Esophagus muscularis mucosa (tissue), 4 donors: ENCODE data around the gene UBAC2. TPM values are rescaled to one million over a fixed set of nuclear protein-coding genes. Genes with fewer than 3 reads are reported as not detected.

ENCODE experiments used
- DNase-seq: peaks from one replicate; pipeline ENCODE4 v3.0.0-alpha.2; 2017; ENCODE audit errors: extremely low spot score
- H3K27ac ChIP-seq, 4 donors: fragments of 200-600 bp; sonication (generic); replicated peaks in 1 of 4; 1 replicate in 3 of 4; 2 replicates in 1 of 4; pipeline ENCODE4 v1.5.1; 2016 to 2019; ENCODE audit warnings: mild to moderate bottlenecking in 1 of 4
- H3K27me3 ChIP-seq, 4 donors: fragments of 200-600 bp; sonication (generic); one replicate each; pipeline versions ENCODE4 v1.5.1 to v1.6.0; 2016 to 2019
- H3K36me3 ChIP-seq, 4 donors: fragments of 200-600 bp; sonication (generic); one replicate each; pipeline ENCODE4 v1.5.1; 2016 to 2019
- H3K4me1 ChIP-seq, 4 donors: fragments of 200-600 bp; sonication (generic); one replicate each; pipeline ENCODE4 v1.5.1; 2016 to 2019
- H3K4me3 ChIP-seq, 4 donors: fragments of 200-600 bp; sonication (generic); 1 replicate in 2 of 4; 2 replicates in 2 of 4; pipeline ENCODE4 v1.5.1; 2016 to 2019; ENCODE audit warnings: mild to moderate bottlenecking in 4 of 4, moderate library complexity in 1 of 4
- H3K9me3 ChIP-seq, 4 donors: fragments of 200-600 bp; sonication (generic); 1 replicate in 3 of 4; 2 replicates in 1 of 4; pipeline ENCODE4 v1.5.1; 2016 to 2019
- EP300 ChIP-seq: sonication (generic); formaldehyde crosslinking; IDR thresholded peaks from one replicate; pipeline ENCODE4 v1.6.1; 2017; ENCODE audit warnings: antibody characterized with exemption
- POLR2A ChIP-seq: fragments of 450-650 bp; IDR thresholded peaks from one replicate; pipeline ENCODE4 v1.6.1; 2017; ENCODE audit warnings: antibody characterized with exemption, moderate library complexity, mild to moderate bottlenecking, low read depth
- POLR2AphosphoS5 ChIP-seq, 2 donors: sonication (generic); formaldehyde crosslinking; IDR thresholded peaks; one replicate each; pipeline ENCODE4 v1.6.1; 2017; ENCODE audit warnings: antibody characterized with exemption in 2 of 2
- WGBS: methylation state at CpG from one replicate; pipeline ENCODE4 v1.1.5; 2018; 5-methylcytosine and 5-hydroxymethylcytosine counted together
- intact Hi-C: fragments of 100-400 bp; cut with DNase I; formaldehyde crosslinking; loops from one replicate; pipeline ENCODE4 v1.15.1; 2023
- total RNA-seq, 4 donors: library from RNA; depleted of rRNA; stranded (reverse); fragments of >200 nt; gene quantifications; one replicate each; pipeline versions ENCODE4 v1.1.0 to v1.2.1, GENCODE V29; 2016
- TF ChIP-seq, protein P1 (sequence below), 3 experiments: fragments of 200-600 bp in 2 of 3; fragments of 450-650 bp in 1 of 3; sonication (generic) in 2 of 3; IDR thresholded peaks; one replicate each; pipeline ENCODE4 v1.5.1; 2017 to 2019; ENCODE audit warnings: antibody characterized with exemption in 3 of 3, mild to moderate bottlenecking in 2 of 3, moderate library complexity in 1 of 3

The UBAC2 gene
- total RNA-seq, 4 donors from 2014 or later: 42.6 to 62.1 (median 50.9) TPM

DNA sequence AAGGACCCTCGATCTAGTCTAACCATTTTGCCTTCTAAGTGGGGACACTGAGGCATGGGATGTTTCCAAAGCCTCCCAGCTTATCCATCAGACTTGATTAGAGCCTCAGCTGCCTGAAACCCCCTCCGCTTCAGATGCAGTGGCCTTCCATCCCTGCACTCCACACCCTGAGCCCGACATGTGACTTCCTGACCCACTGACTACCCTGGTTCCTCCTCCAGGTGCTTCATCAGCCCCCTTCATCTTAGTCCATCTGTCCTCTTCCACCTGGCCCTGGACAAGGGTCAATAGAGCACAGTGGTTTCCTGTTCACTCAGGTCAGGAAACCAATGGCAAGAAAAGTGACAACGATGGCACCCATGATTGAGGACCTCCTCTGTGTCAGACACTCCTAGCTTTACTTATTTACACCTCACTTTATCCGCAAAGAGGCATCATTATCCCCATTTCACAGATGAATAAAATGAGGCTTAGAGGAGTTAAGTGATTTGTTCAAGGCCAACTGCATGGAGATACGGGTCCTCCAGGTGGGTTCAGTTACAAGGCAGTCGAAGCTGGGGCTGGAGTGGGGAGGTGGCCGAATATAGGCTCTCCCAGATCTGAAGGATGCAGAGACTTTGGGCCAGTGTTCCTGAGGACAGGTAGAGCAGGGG is 219.1 kb downstream of the UBAC2 start:
- Histone ChIP-seq H3K27ac (no peak overlapping the region), H3K27me3 (peaks cover 0 to 6% (median 0%) of the 10 kb centered on the region in 4 donors), H3K36me3 (no peaks in the 10 kb centered on the region), H3K4me3 (no peak overlapping the region), H3K9me3 (no peaks in the 10 kb centered on the region), H3K4me1 (no peaks in the 10 kb centered on the region)
- intact Hi-C loops: no loop called here
- WGBS: 83% methylated on average over 8 of the region's 8 CpGs
- no peak for DNase-seq
- TF ChIP-seq POLR2A: no peak
- no peak for TF ChIP-seq POLR2AphosphoS5 (IDR thresholded peaks at IDR 0.05)
- no peak for TF ChIP-seq EP300
- TF ChIP-seq, protein P1, sequence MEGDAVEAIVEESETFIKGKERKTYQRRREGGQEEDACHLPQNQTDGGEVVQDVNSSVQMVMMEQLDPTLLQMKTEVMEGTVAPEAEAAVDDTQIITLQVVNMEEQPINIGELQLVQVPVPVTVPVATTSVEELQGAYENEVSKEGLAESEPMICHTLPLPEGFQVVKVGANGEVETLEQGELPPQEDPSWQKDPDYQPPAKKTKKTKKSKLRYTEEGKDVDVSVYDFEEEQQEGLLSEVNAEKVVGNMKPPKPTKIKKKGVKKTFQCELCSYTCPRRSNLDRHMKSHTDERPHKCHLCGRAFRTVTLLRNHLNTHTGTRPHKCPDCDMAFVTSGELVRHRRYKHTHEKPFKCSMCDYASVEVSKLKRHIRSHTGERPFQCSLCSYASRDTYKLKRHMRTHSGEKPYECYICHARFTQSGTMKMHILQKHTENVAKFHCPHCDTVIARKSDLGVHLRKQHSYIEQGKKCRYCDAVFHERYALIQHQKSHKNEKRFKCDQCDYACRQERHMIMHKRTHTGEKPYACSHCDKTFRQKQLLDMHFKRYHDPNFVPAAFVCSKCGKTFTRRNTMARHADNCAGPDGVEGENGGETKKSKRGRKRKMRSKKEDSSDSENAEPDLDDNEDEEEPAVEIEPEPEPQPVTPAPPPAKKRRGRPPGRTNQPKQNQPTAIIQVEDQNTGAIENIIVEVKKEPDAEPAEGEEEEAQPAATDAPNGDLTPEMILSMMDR (IDR thresholded peaks at IDR 0.05): no peak

DNA sequence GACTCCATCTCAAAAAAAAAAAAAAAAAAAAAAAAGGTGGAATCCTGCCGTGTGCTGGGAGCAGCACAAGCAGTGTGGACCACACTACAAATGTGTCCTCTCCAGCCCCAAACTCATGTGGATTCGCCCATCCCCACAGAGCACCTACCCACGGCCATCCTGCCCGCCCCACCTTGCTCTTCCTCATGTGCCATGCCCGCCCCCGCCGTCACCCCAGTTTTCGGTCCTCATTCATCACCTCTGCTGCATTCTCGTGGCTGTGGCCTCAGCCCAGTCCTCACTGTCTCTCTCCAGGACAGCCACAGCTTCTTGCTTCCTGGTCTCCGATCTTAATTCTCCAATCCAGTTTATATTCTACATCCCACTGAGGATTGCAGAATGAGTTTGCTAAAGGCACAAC is 220.6 kb downstream of the UBAC2 start:
- 90% methylated on average over 10 of the region's 10 CpGs for WGBS
- DNase-seq: no peak
- H3K27ac ChIP-seq: no peak overlapping the region
- intact Hi-C loops: no loop called here
- H3K36me3 ChIP-seq: no peaks in the 10 kb centered on the region
- peaks cover 0 to 12% (median 0%) of the 10 kb centered on the region in 4 donors for H3K27me3 ChIP-seq
- TF ChIP-seq, protein P1 (IDR thresholded peaks at IDR 0.05): no peak
- no peak for TF ChIP-seq POLR2AphosphoS5 (IDR thresholded peaks at IDR 0.05)
- no peak for TF ChIP-seq EP300
- TF ChIP-seq POLR2A: no peak
- no peaks in the 10 kb centered on the region for H3K4me1 ChIP-seq
- no peaks in the 10 kb centered on the region for H3K9me3 ChIP-seq
- no peak overlapping the region for H3K4me3 ChIP-seq

DNA sequence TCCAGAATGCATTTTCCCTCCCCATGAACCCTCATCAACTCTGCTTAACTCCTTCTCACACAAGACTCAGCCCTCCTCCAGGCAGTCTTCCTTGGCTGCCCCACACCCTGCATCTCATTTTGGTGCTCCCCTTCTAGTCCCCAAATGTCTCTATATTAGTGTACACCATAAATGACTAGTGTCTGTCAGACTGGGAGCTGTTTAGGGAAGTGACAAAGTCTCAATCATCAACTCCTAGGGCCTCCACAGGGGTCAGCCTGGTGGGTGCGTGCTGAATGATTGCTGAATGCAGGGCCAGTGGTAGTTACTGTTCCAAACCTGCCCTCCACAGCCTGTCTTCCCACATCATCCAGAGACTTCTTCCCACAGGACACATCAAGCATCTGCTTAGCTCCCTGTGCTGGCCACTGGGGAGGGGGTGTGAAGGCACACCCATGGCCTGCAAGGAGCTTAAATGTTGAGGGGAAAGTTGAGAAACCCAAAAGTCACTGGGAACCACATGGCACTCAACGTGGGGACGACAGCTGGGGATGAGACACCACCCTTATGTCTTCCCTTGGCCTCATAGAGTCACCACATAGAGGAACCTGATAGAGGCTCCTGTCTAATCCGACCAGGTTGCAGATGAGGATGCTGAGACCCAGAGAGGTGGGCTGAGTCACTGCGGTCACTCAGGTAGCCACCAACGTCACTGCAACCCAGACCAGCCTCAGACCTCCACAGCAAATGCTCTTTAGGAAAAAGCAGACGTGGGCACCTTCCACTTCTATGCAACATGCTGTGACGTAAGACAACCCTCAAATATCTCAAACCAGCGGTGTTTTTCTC is 221.3 kb downstream of the UBAC2 start:
- Histone ChIP-seq H3K36me3 (no peaks in the 10 kb centered on the region), H3K27ac (no peak overlapping the region), H3K4me1 (no peaks in the 10 kb centered on the region), H3K9me3 (no peaks in the 10 kb centered on the region), H3K27me3 (peaks cover 0 to 16% (median 0%) of the 10 kb centered on the region in 4 donors), H3K4me3 (no peak overlapping the region)
- TF ChIP-seq POLR2AphosphoS5 (IDR thresholded peaks at IDR 0.05): no peak
- TF ChIP-seq EP300: no peak
- TF ChIP-seq, protein P1 (IDR thresholded peaks at IDR 0.05): no peak
- no peak for TF ChIP-seq POLR2A
- intact Hi-C loops: no loop called here
- WGBS: 69% methylated on average over 9 of the region's 9 CpGs
- DNase-seq: no peak

DNA sequence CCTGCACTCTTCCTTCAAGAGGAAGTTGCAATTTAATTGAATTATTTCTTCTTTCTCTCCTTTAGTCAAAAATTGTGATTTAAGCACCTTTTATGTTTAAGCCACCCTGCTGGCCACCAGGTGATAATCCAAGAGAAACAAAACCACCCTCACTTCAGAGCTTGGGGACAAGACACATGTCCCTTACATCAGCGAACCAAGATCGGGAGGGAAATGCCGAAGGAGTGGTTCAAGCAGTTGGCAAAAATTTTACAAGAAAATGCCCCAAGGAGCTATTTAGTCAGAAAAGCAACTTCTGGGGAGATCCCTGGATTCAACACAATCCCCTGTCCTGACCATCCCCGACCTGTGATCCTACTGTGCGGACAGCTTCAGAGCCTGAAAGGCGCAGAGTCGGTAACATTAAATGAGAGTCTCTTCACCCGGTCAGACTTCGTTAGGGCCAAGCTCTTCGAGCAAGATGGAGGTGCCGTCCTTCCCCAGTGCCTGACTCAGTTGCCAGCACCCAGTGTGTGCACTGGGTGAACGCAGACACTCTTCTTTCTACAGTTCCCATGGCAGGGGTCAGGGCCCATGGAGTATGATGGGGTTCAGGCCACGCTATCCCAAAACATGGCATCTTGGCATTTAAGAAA is 222.0 kb downstream of the UBAC2 start:
- 98% methylated on average over 9 of the region's 13 CpGs for WGBS
- intact Hi-C loops: no loop called here
- TF ChIP-seq EP300 (no peak), POLR2AphosphoS5 (IDR thresholded peaks at IDR 0.05) (no peak), POLR2A (no peak)
- TF ChIP-seq, protein P1 (IDR thresholded peaks at IDR 0.05): no peak

More for the DNA sequence above, 222.0 kb downstream of the UBAC2 start:
- no peak for DNase-seq
- H3K27ac ChIP-seq: no peak overlapping the region
- H3K36me3 ChIP-seq: no peaks in the 10 kb centered on the region
- H3K27me3 ChIP-seq: peaks cover 0 to 13% (median 0%) of the 10 kb centered on the region in 4 donors
- H3K4me3 ChIP-seq: no peak overlapping the region
- H3K9me3 ChIP-seq: no peaks in the 10 kb centered on the region
- H3K4me1 ChIP-seq: no peaks in the 10 kb centered on the region
